KMS-11 (cell line): ENCODE results near the gene PUS7L.

ENCODE experiments used
- H2AFZ ChIP-seq: fragments of 200-600 bp; sonication (generic); 2 replicates; pipeline ENCODE4 v1.6.1; 2016; ENCODE audit warnings: antibody characterized with exemption, mixed run types, low read depth
- H3K27ac ChIP-seq: fragments of 200-600 bp; sonication (generic); 2 replicates; pipeline ENCODE4 v1.6.1; 2016; ENCODE audit warnings: mild to moderate bottlenecking, mixed run types
- H3K27me3 ChIP-seq: fragments of 200-600 bp; sonication (generic); 2 replicates; pipeline ENCODE4 v1.6.1; 2017; ENCODE audit warnings: mild to moderate bottlenecking, low read depth, mixed run types, moderate library complexity; ENCODE audit not compliant: insufficient read depth
- H3K36me3 ChIP-seq: fragments of 200-600 bp; sonication (generic); 2 replicates; pipeline ENCODE4 v1.6.1; 2017; ENCODE audit warnings: mild to moderate bottlenecking, mixed run types; ENCODE audit not compliant: insufficient read depth
- H3K4me1 ChIP-seq: fragments of 200-600 bp; sonication (generic); 2 replicates; pipeline ENCODE4 v1.6.1; 2016; ENCODE audit warnings: mild to moderate bottlenecking, low read depth, mixed run types; ENCODE audit not compliant: poor library complexity, severe bottlenecking
- H3K4me2 ChIP-seq: fragments of 200-600 bp; sonication (generic); 2 replicates; pipeline ENCODE4 v1.7.0; 2016; ENCODE audit warnings: mild to moderate bottlenecking, mixed run types
- H3K4me3 ChIP-seq: fragments of 200-600 bp; sonication (generic); IDR thresholded peaks from 2 replicates; pipeline ENCODE4 v1.6.1; 2017; ENCODE audit warnings: low read depth, low read length, mixed read lengths; ENCODE audit not compliant: insufficient read depth
- H3K79me2 ChIP-seq: fragments of 200-600 bp; sonication (generic); 2 replicates; pipeline ENCODE4 v1.6.1; 2016; ENCODE audit warnings: low read depth, mixed run types; ENCODE audit not compliant: insufficient read depth
- H3K9ac ChIP-seq: fragments of 200-600 bp; sonication (generic); 2 replicates; pipeline ENCODE4 v1.6.1; 2016; ENCODE audit warnings: mild to moderate bottlenecking, mixed run types
- H4K20me1 ChIP-seq: fragments of 200-600 bp; sonication (generic); 2 replicates; pipeline ENCODE4 v1.6.1; 2016; ENCODE audit warnings: mild to moderate bottlenecking, mixed run types; ENCODE audit not compliant: insufficient read depth
- CTCF ChIP-seq: fragments of 200-600 bp; sonication (generic); conservative IDR thresholded peaks from 2 replicates; pipeline ENCODE4 v1.6.1; 2017; ENCODE audit warnings: low read depth, mild to moderate bottlenecking, antibody characterized with exemption, low read length, moderate library complexity, mixed read lengths

PUS7L gene

DNA sequence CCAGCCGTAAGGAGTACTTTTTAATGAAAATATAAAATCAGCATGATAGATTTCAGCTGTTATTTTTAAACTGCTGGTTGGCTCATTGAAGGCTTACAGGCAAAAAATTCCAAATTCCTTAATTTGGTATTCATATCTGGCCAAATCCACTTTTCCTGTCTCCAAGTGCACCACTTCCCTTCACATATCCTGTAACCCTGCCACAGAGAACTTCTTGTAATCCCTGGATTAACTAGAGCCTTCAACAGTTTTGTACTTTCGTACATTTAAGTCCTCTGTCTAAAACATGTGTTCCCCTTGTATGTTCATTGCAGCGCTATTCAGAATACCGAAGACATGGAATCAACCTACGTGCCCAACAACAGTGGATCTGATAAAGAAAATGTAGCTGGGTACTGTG lies 9.6 kb downstream of the PUS7L start:
- TF ChIP-seq CTCF = no peak
- Histone ChIP-seq H4K20me1 (no peaks in the 10 kb centered on the region), H3K4me2 (no peak overlapping the region), H3K27ac (no peak overlapping the region), H3K79me2 (no peaks in the 10 kb centered on the region), H3K27me3 (0 out of 2 replicates have a peak, but pooled peaks cover under 1% of the 10 kb centered on the region), H3K36me3 (0 out of 2 replicates have a peak, but pooled peaks cover 4% of the 10 kb centered on the region), H3K4me3 (no peak overlapping the region), H2AFZ (no peak overlapping the region), H3K9ac (no peak overlapping the region), H3K4me1 (peaks cover 14% of the 10 kb centered on the region)

DNA sequence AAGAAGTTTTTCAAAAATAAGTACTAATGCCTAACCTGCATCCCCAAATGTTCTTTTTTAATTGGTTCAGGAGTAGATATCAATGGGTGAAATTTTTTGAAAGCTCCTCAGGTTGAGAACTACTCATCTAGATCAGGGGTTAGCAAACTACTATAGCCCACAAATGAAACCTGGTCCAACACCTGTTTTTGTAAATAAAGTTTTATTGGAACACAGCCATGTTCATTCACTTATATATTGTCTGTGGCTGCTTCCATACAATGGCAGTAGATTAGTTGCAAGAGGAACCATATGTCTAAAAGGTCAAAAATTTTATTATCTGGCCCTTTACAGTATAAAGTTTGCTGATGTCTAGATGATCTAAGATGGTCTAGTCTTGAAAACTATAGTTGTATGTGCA lies 13.8 kb downstream of the PUS7L start:
- Histone ChIP-seq H3K4me1 (peaks cover 26% of the 10 kb centered on the region), H2AFZ (no peak overlapping the region), H3K9ac (no peak overlapping the region), H3K36me3 (no peaks in the 10 kb centered on the region), H3K4me3 (no peak overlapping the region), H3K27ac (no peak overlapping the region), H3K27me3 (no peaks in the 10 kb centered on the region), H4K20me1 (no peaks in the 10 kb centered on the region), H3K79me2 (no peaks in the 10 kb centered on the region), H3K4me2 (no peak overlapping the region)
- no peak for TF ChIP-seq CTCF

DNA sequence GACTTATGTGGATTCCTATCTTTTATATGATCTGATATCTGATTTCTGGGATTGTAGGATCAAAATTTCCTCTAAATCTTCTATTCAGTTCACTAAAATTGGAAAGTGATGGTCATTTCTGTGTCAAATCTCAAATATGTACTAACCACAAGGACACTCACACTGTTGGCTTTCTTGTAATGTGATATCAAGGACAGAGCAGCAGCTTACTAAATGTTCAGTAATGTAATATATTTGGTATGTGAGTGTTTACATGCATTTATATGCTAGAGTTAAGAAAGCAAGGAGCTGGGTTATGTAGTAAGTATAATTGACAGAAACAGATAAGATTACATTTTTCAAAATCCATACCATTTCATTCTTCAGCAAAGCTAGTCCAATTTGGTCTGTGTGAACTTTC lies 16.5 kb downstream of the PUS7L start:
- no peak overlapping the region for H3K4me2 ChIP-seq
- no peaks in the 10 kb centered on the region for H4K20me1 ChIP-seq
- TF ChIP-seq CTCF = no peak
- H3K36me3 ChIP-seq = 0 out of 2 replicates have a peak, but pooled peaks cover 3% of the 10 kb centered on the region
- H3K4me3 ChIP-seq = no peak overlapping the region
- H3K4me1 ChIP-seq = peaks cover 26% of the 10 kb centered on the region
- H2AFZ ChIP-seq = no peak overlapping the region
- no peaks in the 10 kb centered on the region for H3K27me3 ChIP-seq
- H3K79me2 ChIP-seq = no peaks in the 10 kb centered on the region
- H3K27ac ChIP-seq = no peak overlapping the region
- H3K9ac ChIP-seq = no peak overlapping the region

GRCh38 chr12:43740511-43741100 lies 18.0 kb downstream of the PUS7L start:
- Histone ChIP-seq H3K4me1 (peaks cover 26% of the 10 kb centered on the region), H2AFZ (no peak overlapping the region), H3K4me3 (no peak overlapping the region), H3K79me2 (no peaks in the 10 kb centered on the region), H4K20me1 (no peaks in the 10 kb centered on the region), H3K36me3 (0 out of 2 replicates have a peak, but pooled peaks cover 3% of the 10 kb centered on the region), H3K9ac (no peak overlapping the region), H3K27ac (no peak overlapping the region), H3K4me2 (no peak overlapping the region), H3K27me3 (no peaks in the 10 kb centered on the region)
- TF ChIP-seq CTCF = no peak
